B cell (primary cell): ENCODE data around the gene ZNF281. TPM values are rescaled to one million over a fixed set of nuclear protein-coding genes. Genes with fewer than 3 reads are reported as not detected.

Source experiments
- ATAC-seq: fragments of 200-7000 bp; cut with Tn5 transposase; one replicate; pipeline ENCODE4 v1.10.0; 2021; ENCODE audit warnings: low read depth, mild to moderate bottlenecking, moderate number of reproducible peaks, moderate library complexity
- CTCF ChIA-PET: fragments of 350-600 bp; sonication (Branson Sonifier 250); formaldehyde crosslinking; loops from one replicate; lab custom pipeline; 2021; ENCODE audit warnings: antibody characterized with exemption, inconsistent platforms; lab: Charles Lee
- POLR2A ChIA-PET: fragments of 350-600 bp; sonication (Branson Sonifier 250); formaldehyde crosslinking; loops from one replicate; lab custom pipeline; 2021; ENCODE audit warnings: antibody characterized with exemption; lab: Charles Lee
- DNase-seq: peaks from one replicate; pipeline ENCODE4 v3.0.0; 2013
- H2AFZ ChIP-seq: 2 replicates; pipeline ENCODE4 v1.6.1; 2012; ENCODE audit warnings: mild to moderate bottlenecking, low read depth, low read length; ENCODE audit not compliant: insufficient read depth, poor library complexity, severe bottlenecking
- H3K27ac ChIP-seq, 2 donors: 1 replicate in 1 of 2; 2 replicates in 1 of 2; pipeline ENCODE4 v1.5.1; 2012 to 2013; ENCODE audit warnings: low read length in 2 of 2, mild to moderate bottlenecking in 2 of 2, moderate library complexity in 1 of 2
- H3K27me3 ChIP-seq, 4 experiments: fragments of 200-600 bp in 1 of 4; sonication (generic) in 1 of 4; replicated peaks in 1 of 4; 1 replicate in 2 of 4; 2 replicates in 2 of 4; pipeline versions ENCODE4 v1.6.1 to v1.7.0; 2013 to 2016; ENCODE audit warnings: low read length in 3 of 4, mild to moderate bottlenecking in 2 of 4, mixed read lengths in 1 of 4, moderate library complexity in 1 of 4; ENCODE audit not compliant: insufficient read depth in 4 of 4, control insufficient read depth in 3 of 4; ENCODE audit errors: control extremely low read depth in 1 of 4
- H3K36me3 ChIP-seq, 2 experiments: replicated peaks in 1 of 2; 1 replicate in 1 of 2; 2 replicates in 1 of 2; pipeline versions ENCODE4 v1.6.1 to v1.7.1; 2013; ENCODE audit warnings: low read length in 1 of 2; ENCODE audit not compliant: insufficient read depth in 2 of 2, control insufficient read depth in 1 of 2; ENCODE audit errors: control extremely low read depth in 1 of 2, extremely low read depth in 1 of 2
- H3K4me1 ChIP-seq, 2 donors: fragments of 200-600 bp in 1 of 2; sonication (generic) in 1 of 2; 1 replicate in 1 of 2; 2 replicates in 1 of 2; pipeline versions ENCODE4 v1.5.1 to v1.6.1; 2013 to 2017; ENCODE audit warnings: low read length in 2 of 2; ENCODE audit not compliant: control insufficient read depth in 2 of 2, insufficient read depth in 2 of 2
- H3K4me2 ChIP-seq: replicated peaks from 2 replicates; pipeline ENCODE3; 2012; ENCODE audit warnings: mild to moderate bottlenecking, low read depth, low read length; ENCODE audit not compliant: poor library complexity, severe bottlenecking
- H3K4me3 ChIP-seq, 5 experiments: fragments of 200-600 bp in 1 of 5; sonication (generic) in 1 of 5; 1 replicate in 3 of 5; 2 replicates in 2 of 5; pipeline versions ENCODE4 v1.5.1 to v1.7.0; 2011 to 2016; ENCODE audit warnings: low read length in 4 of 5, mild to moderate bottlenecking in 4 of 5, low read depth in 2 of 5, control low read depth in 1 of 5, moderate library complexity in 1 of 5; ENCODE audit not compliant: insufficient read depth in 1 of 5; ENCODE audit errors: control extremely low read depth in 1 of 5, extremely low read depth in 1 of 5
- H3K79me2 ChIP-seq: fragments of 200-600 bp; sonication (generic); one replicate; pipeline ENCODE4 v1.6.0; 2016; ENCODE audit warnings: low read length; ENCODE audit not compliant: control insufficient read depth, insufficient read depth
- H3K9ac ChIP-seq: fragments of 200-600 bp; sonication (generic); 2 replicates; pipeline ENCODE4 v1.6.1; 2017; ENCODE audit warnings: mild to moderate bottlenecking, low read length, moderate library complexity
- H3K9me3 ChIP-seq, 3 donors: one replicate each; pipeline versions ENCODE4 v1.6.1 to v1.7.1; 2013; ENCODE audit warnings: low read length in 2 of 3; ENCODE audit not compliant: control insufficient read depth in 2 of 3, insufficient read depth in 1 of 3; ENCODE audit errors: control extremely low read depth in 1 of 3
- H4K20me1 ChIP-seq: 2 replicates; pipeline ENCODE4 v1.6.0; 2012; ENCODE audit warnings: mild to moderate bottlenecking, low read length; ENCODE audit not compliant: insufficient read depth, control insufficient read depth, poor library complexity, severe bottlenecking
- H3K27ac Mint-ChIP-seq: one replicate; pipeline ENCODE4 v1.8.0; 2021; ENCODE audit warnings: mixed read lengths
- H3K27me3 Mint-ChIP-seq: one replicate; pipeline ENCODE4 v1.8.0; 2021; ENCODE audit warnings: mixed read lengths
- H3K4me1 Mint-ChIP-seq: one replicate; pipeline ENCODE4 v1.8.0; 2021; ENCODE audit warnings: mixed read lengths
- H3K4me3 Mint-ChIP-seq: one replicate; pipeline ENCODE4 v1.8.0; 2021; ENCODE audit warnings: mixed read lengths
- H3K9me3 Mint-ChIP-seq: one replicate; pipeline ENCODE4 v1.8.0; 2022; ENCODE audit warnings: mixed read lengths; ENCODE audit not compliant: insufficient read depth
- CTCF ChIP-seq: fragments of 200-600 bp; IDR thresholded peaks from one replicate; pipeline ENCODE4 v1.8.0; 2022; ENCODE audit warnings: antibody characterized with exemption, mild to moderate bottlenecking
- EZH2 ChIP-seq: IDR thresholded peaks from 2 replicates; pipeline ENCODE4 v1.6.1; 2012; ENCODE audit warnings: borderline replicate concordance, low read depth, mild to moderate bottlenecking, moderate library complexity, low read length; ENCODE audit not compliant: insufficient read depth, poor library complexity, severe bottlenecking
- WGBS: methylation state at CpG from one replicate; pipeline ENCODE4 v1.1.5; 2013; ENCODE audit warnings: missing lambda C conversion rate; ENCODE audit not compliant: insufficient coverage; 5-methylcytosine and 5-hydroxymethylcytosine counted together
- intact Hi-C: fragments of 100-400 bp; cut with micrococcal nuclease; formaldehyde crosslinking; loops from one replicate; pipeline ENCODE4 v1.10.0; 2022
- polyA plus RNA-seq: library from polyadenylated mRNA; depleted of rRNA; stranded (reverse); fragments of >200 nt; gene quantifications from 2 replicates; pipeline ENCODE4 v1.2.3, GENCODE V29; 2012
- total RNA-seq, 2 donors: library from RNA; stranded (reverse); fragments of 120-200 nt in 1 of 2; gene quantifications; 1 replicate in 1 of 2; 2 replicates in 1 of 2; pipeline versions ENCODE4 v1.2.3 to v1.2.4, GENCODE V29; 2013 to 2022

ZNF281 gene
- total and polyA plus RNA-seq, 2 donors (not counting 1 experiment from before 2014, with no cell fraction given) = 3.8 to 23.5 TPM

GRCh38 chr1:200406161-200406797 lies 3.6 kb downstream of the ZNF281 start:
- no peak for DNase-seq
- H3K9me3 Mint-ChIP-seq = no peaks in the 10 kb centered on the region
- Histone ChIP-seq H3K79me2 (peaks cover 45% of the 10 kb centered on the region), H4K20me1 (peaks cover 52% of the 10 kb centered on the region), H3K4me3 (no peak overlapping the region), H2AFZ (no peak overlapping the region), H3K4me1 (peaks cover 37 to 39% of the 10 kb centered on the region in 2 donors), H3K9ac (no peak overlapping the region), H3K27ac (no peak overlapping the region), H3K27me3 (no peaks in the 10 kb centered on the region), H3K36me3 (peaks cover 2 to 11% of the 10 kb centered on the region in 2 experiments), H3K9me3 (no peaks in the 10 kb centered on the region), H3K4me2 (peak overlapping the region; percentile 9)
- TF ChIP-seq EZH2 (no peak), CTCF (no peak)
- peaks cover 55% of the 10 kb centered on the region for H3K4me1 Mint-ChIP-seq
- H3K27ac Mint-ChIP-seq = no peak overlapping the region
- intact Hi-C loops = no loop called here
- ChIA-PET CTCF (interaction anchor here (0.7 kb wide), 1 partner anchor 1798 kb away, joined by 3 read pairs; no protein-coding TSS in a partner anchor), POLR2A (interaction anchor here (0.7 kb wide), 1 partner anchor 16 kb away, joined by 5 read pairs; no protein-coding TSS in a partner anchor)
- H3K4me3 Mint-ChIP-seq = no peak overlapping the region
- WGBS = no CpG with 5 or more reads among the region's 8 CpGs
- ATAC-seq = no peak
- no peaks in the 10 kb centered on the region for H3K27me3 Mint-ChIP-seq

GRCh38 chr1:200405264-200405663 lies 4.6 kb downstream of the ZNF281 start:
- TF ChIP-seq EZH2 (no peak), CTCF (no peak)
- Mint-ChIP-seq H3K27ac (no peak overlapping the region), H3K4me3 (no peak overlapping the region), H3K27me3 (no peaks in the 10 kb centered on the region), H3K4me1 (peaks cover 50% of the 10 kb centered on the region), H3K9me3 (no peaks in the 10 kb centered on the region)
- peaks cover 45% of the 10 kb centered on the region for H3K79me2 ChIP-seq
- no peaks in the 10 kb centered on the region for H3K9me3 ChIP-seq
- CTCF ChIA-PET = no interaction called here
- H2AFZ ChIP-seq = no peak overlapping the region
- peak overlapping the region; percentile 1 for H3K4me2 ChIP-seq
- no peak overlapping the region for H3K9ac ChIP-seq
- POLR2A ChIA-PET = no interaction called here
- peaks cover 32 to 34% of the 10 kb centered on the region in 2 donors for H3K4me1 ChIP-seq
- intact Hi-C loops = no loop called here
- peaks cover 52% of the 10 kb centered on the region for H4K20me1 ChIP-seq
- H3K27me3 ChIP-seq = no peaks in the 10 kb centered on the region
- peaks cover 2 to 11% of the 10 kb centered on the region in 2 experiments for H3K36me3 ChIP-seq
- no peak for DNase-seq
- no peak overlapping the region for H3K4me3 ChIP-seq
- WGBS = no CpG with 5 or more reads among the region's 2 CpGs
- no peak overlapping the region for H3K27ac ChIP-seq
- no peak for ATAC-seq
